ENCODE data around the gene RPL27.

RPL27 gene

DNA sequence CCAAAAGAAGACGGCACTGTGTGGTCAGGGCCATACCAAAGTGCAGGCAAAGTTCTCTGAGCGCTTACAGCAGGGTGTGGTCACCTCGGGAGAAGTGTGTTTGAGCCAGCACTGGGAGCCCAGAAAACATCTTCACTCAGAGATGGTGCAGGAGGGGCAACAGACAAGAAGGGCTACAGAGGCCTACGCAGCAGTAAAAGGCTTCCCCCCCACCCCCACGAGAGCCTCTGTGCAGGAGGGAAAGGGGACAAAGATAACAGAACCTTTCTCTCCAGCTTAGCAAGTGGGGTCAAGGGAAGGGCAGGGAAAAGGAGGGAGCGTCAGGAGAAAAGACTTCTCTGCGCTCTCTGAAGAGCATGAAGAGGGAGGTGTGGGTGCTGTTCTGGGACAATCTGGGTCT is 21.2 kb downstream of the RPL27 start:
- no peak overlapping the region for H3K9ac ChIP-seq (ENCODE audit: low read length)
- H3K79me2 ChIP-seq (ENCODE audit: insufficient read depth, low read length) = no peaks in the 10 kb centered on the region
- peaks cover 4% of the 10 kb centered on the region; the same call in 1 of the 2 replicates for H3F3A ChIP-seq (ENCODE audit: insufficient read depth)
- H3K4me3 ChIP-seq (ENCODE audit: insufficient read depth, low read length, poor library complexity, severe bottlenecking) = no peak overlapping the region
- TF ChIP-seq, protein P1, sequence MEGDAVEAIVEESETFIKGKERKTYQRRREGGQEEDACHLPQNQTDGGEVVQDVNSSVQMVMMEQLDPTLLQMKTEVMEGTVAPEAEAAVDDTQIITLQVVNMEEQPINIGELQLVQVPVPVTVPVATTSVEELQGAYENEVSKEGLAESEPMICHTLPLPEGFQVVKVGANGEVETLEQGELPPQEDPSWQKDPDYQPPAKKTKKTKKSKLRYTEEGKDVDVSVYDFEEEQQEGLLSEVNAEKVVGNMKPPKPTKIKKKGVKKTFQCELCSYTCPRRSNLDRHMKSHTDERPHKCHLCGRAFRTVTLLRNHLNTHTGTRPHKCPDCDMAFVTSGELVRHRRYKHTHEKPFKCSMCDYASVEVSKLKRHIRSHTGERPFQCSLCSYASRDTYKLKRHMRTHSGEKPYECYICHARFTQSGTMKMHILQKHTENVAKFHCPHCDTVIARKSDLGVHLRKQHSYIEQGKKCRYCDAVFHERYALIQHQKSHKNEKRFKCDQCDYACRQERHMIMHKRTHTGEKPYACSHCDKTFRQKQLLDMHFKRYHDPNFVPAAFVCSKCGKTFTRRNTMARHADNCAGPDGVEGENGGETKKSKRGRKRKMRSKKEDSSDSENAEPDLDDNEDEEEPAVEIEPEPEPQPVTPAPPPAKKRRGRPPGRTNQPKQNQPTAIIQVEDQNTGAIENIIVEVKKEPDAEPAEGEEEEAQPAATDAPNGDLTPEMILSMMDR (IDR thresholded peaks at IDR 0.05; ENCODE audit: insufficient read depth, low read length, poor library complexity, severe bottlenecking) = no peak
- no peak for TF ChIP-seq EZH2phosphoT487 (conservative IDR thresholded peaks at IDR 0.05; ENCODE audit: low read length)
- no peaks in the 10 kb centered on the region for H3K27me3 ChIP-seq (ENCODE audit: low read length)
- H2AFZ ChIP-seq (ENCODE audit: low read depth, low read length, severe bottlenecking) = no peak overlapping the region
- no peak overlapping the region for H3K27ac ChIP-seq (ENCODE audit: low read depth, low read length)
- H3K9me2 ChIP-seq (replicated peaks; ENCODE audit: insufficient read depth, low read length) = no peaks in the 10 kb centered on the region
- no peak overlapping the region for H3K4me2 ChIP-seq (ENCODE audit: low read depth, low read length, poor library complexity, severe bottlenecking)
- no peaks in the 10 kb centered on the region for H3K9me3 ChIP-seq (ENCODE audit: insufficient read depth, low read length)
- H3K36me3 ChIP-seq (ENCODE audit: low read length) = no peaks in the 10 kb centered on the region
- H4K20me1 ChIP-seq (ENCODE audit: low read depth, low read length) = no peaks in the 10 kb centered on the region

DNA sequence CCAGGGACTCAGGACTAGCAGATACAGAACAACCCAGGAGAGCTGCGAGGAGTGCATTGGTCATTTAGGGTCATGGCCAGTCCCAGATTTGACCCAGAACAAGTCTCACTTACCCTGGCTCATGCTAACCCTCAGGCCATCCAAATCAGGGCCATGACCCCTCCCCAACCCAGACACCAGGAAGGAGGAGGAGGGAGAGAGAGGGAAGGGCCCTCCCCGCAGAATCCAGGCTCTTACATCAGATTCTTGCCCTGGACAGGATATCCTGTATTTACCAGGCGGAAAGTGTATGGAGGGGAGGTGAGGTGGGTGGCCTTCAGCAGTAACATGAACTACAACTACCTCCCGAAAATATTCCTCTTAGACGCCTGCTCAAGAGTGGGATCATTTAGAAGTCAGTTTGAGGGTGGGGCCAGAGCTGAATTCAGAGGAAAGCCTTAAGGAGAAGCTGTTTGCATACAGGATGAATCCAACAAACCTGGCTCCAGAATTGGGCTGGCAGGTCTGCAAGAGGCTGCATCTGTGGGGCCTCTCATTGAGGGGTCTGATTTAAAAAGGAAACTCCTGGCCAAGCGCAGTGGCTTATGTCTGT is 21.9 kb downstream of the RPL27 start:
- Histone ChIP-seq H3K9me2 (replicated peaks; ENCODE audit: insufficient read depth, low read length) (no peaks in the 10 kb centered on the region), H3K36me3 (ENCODE audit: low read length) (no peaks in the 10 kb centered on the region), H3K27me3 (ENCODE audit: low read length) (no peaks in the 10 kb centered on the region), H3K79me2 (ENCODE audit: insufficient read depth, low read length) (no peaks in the 10 kb centered on the region), H3K4me3 (ENCODE audit: insufficient read depth, low read length, poor library complexity, severe bottlenecking) (no peak overlapping the region), H3F3A (ENCODE audit: insufficient read depth) (peaks cover 4% of the 10 kb centered on the region; the same call in 1 of the 2 replicates), H3K27ac (ENCODE audit: low read depth, low read length) (no peak overlapping the region), H3K9me3 (ENCODE audit: insufficient read depth, low read length) (no peaks in the 10 kb centered on the region), H2AFZ (ENCODE audit: low read depth, low read length, severe bottlenecking) (no peak overlapping the region), H3K9ac (ENCODE audit: low read length) (no peak overlapping the region), H4K20me1 (ENCODE audit: low read depth, low read length) (no peaks in the 10 kb centered on the region), H3K4me2 (ENCODE audit: low read depth, low read length, poor library complexity, severe bottlenecking) (no peak overlapping the region)
- TF ChIP-seq, protein P1 (IDR thresholded peaks at IDR 0.05; ENCODE audit: insufficient read depth, low read length, poor library complexity, severe bottlenecking) = no peak
- TF ChIP-seq EZH2phosphoT487 (conservative IDR thresholded peaks at IDR 0.05; ENCODE audit: low read length) = no peak

DNA sequence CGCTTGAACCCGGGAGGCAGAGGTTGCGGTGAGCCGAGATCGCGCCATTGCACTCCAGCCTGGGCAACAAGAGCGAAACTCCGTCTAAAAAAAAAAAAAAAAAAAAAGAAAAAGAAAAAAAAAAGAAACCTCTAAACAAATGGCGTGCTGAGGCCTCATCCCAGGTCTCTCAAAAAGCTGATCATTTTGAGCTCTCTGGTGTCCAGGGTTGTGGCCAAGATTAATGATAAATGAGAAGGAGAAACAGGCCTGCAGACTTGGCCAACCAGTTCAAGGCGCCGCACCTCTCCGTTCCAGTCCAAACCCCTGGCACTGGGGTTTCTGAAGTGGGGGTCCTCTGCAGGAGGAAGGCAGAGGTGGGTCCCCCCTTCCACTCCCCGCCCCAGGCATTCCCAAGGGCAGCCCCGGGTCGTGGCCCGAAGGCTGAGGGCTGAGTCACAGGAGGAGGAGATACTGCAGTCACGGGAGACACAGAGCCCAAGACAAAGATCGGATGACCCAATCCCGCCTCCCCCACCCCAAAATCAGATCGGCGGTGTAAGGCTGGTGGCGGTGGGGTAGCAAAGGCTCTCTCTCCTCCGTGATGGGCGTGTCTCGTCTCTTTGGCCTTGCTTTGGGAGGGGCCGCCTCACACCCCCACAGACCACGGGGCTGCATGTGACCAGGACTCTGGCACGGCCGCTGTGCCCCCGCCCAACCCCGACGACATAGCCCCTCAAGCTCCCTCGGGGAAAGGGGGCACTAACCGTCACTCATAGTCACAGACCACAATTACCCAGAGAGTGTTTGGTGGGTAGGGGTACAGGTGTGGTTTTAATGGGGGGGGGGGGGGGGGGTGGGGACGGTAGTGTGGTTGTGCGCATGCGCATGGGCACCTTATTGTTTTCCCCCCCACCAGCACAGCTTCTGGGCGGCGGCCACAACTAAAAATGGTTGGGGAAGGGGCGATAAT is 22.8 kb downstream of the RPL27 start:
- no peaks in the 10 kb centered on the region for H3K9me3 ChIP-seq (ENCODE audit: insufficient read depth, low read length)
- H3F3A ChIP-seq (ENCODE audit: insufficient read depth) = peaks cover 4% of the 10 kb centered on the region; the same call in 1 of the 2 replicates
- no peaks in the 10 kb centered on the region for H3K27me3 ChIP-seq (ENCODE audit: low read length)
- peak overlapping the region; percentile 72 for H3K4me3 ChIP-seq (ENCODE audit: insufficient read depth, low read length, poor library complexity, severe bottlenecking)
- H2AFZ ChIP-seq (ENCODE audit: low read depth, low read length, severe bottlenecking) = peak overlapping the region; percentile 85
- no peaks in the 10 kb centered on the region for H4K20me1 ChIP-seq (ENCODE audit: low read depth, low read length)
- H3K9ac ChIP-seq (ENCODE audit: low read length) = peak overlapping the region; percentile 55
- peak overlapping the region; percentile 66 for H3K4me2 ChIP-seq (ENCODE audit: low read depth, low read length, poor library complexity, severe bottlenecking)
- no peak overlapping the region for H3K27ac ChIP-seq (ENCODE audit: low read depth, low read length)
- TF ChIP-seq EZH2phosphoT487 (conservative IDR thresholded peaks at IDR 0.05; ENCODE audit: low read length) = no peak
- TF ChIP-seq, protein P1 (IDR thresholded peaks at IDR 0.05; ENCODE audit: insufficient read depth, low read length, poor library complexity, severe bottlenecking) = no peak
- no peaks in the 10 kb centered on the region for H3K9me2 ChIP-seq (replicated peaks; ENCODE audit: insufficient read depth, low read length)
- no peaks in the 10 kb centered on the region for H3K36me3 ChIP-seq (ENCODE audit: low read length)
- H3K79me2 ChIP-seq (ENCODE audit: insufficient read depth, low read length) = no peaks in the 10 kb centered on the region
